ENCODE measurements around the gene FGGY. TPM values are rescaled to one million over a fixed set of nuclear protein-coding genes. Genes with fewer than 3 reads are reported as not detected.

FGGY gene
- total and polyA plus RNA-seq, 2 donors (not counting 3 experiments of a cell fraction or from before 2014, with no cell fraction given) = 5.6 to 6.4 TPM

- no peaks in the 10 kb centered on the region for H4K20me1 ChIP-seq (replicated peaks; ENCODE audit: control insufficient read depth, extremely low read depth, insufficient read depth, low read length)
- intact Hi-C loops (cut with micrococcal nuclease) = no loop called here
- no peaks in the 10 kb centered on the region for H3K9me3 ChIP-seq (replicated peaks; ENCODE audit: control insufficient read depth, insufficient read depth, low read length)
- no peak overlapping the region for H3K9ac ChIP-seq (replicated peaks; ENCODE audit: extremely low read depth, insufficient read depth, low read length)
- H3K27me3 ChIP-seq (ENCODE audit: control insufficient read depth in 2 of 2, insufficient read depth in 2 of 2, low read length in 2 of 2) = no peaks in the 10 kb centered on the region
- no TSS peak for BruUV-seq (replicated peaks)
- no peaks in the 10 kb centered on the region for H3K79me2 ChIP-seq (ENCODE audit: control insufficient read depth, insufficient read depth, low read length)
- H3K9me1 ChIP-seq (replicated peaks; ENCODE audit: control insufficient read depth, extremely low read depth, insufficient read depth, low read length) = no peaks in the 10 kb centered on the region
- H2AFZ ChIP-seq (ENCODE audit: low read depth, low read length) = no peak overlapping the region
- ChIA-PET CTCF (interaction anchor here (1.5 kb wide), 1 partner anchor 391 kb away, joined by 4 read pairs; no protein-coding TSS in a partner anchor), POLR2A (no interaction called here)
- no peak overlapping the region for H3K27ac ChIP-seq (ENCODE audit: insufficient read depth, low read depth, low read length)
- FAIRE-seq (no peak), DNase-seq (ENCODE audit: low read depth, low spot score) (no peak)
- H3K4me1 ChIP-seq (ENCODE audit: control insufficient read depth, extremely low read depth, insufficient read depth, low read length) = no peaks in the 10 kb centered on the region
- TF ChIP-seq GATA2 (IDR thresholded peaks at IDR 0.05; ENCODE audit: insufficient read depth, insufficient read length, low read depth, low read length) (no peak), MAX (IDR thresholded peaks at IDR 0.05; ENCODE audit: insufficient read depth, insufficient read length) (no peak), CTCF (IDR thresholded peaks at IDR 0.05; ENCODE audit: extremely low read depth in 1 of 2, insufficient read depth in 1 of 2, low read depth in 1 of 2, low read length in 2 of 2) (no peak), MYC (IDR thresholded peaks at IDR 0.05; ENCODE audit: low read depth, low read length) (no peak), POLR2AphosphoS5 (IDR thresholded peaks at IDR 0.05; ENCODE audit: insufficient read depth, low read depth, low read length) (no peak), EZH2 (IDR thresholded peaks at IDR 0.05; ENCODE audit: borderline replicate concordance, low read depth, low read length, severe bottlenecking) (no peak), JUN (IDR thresholded peaks at IDR 0.05; ENCODE audit: borderline replicate concordance, insufficient read depth, insufficient read length, low read depth) (no peak)
- no peaks in the 10 kb centered on the region for H3K36me3 ChIP-seq (ENCODE audit: control insufficient read depth in 2 of 2, extremely low read depth in 1 of 2, insufficient read depth in 2 of 2, low read length in 2 of 2)
- no peak overlapping the region for H3K4me2 ChIP-seq (ENCODE audit: insufficient read depth, low read length)
- no peak overlapping the region for H3K4me3 ChIP-seq (replicated peaks in 1 of 3; ENCODE audit: insufficient read depth in 1 of 3, low read depth in 1 of 3, low read length in 3 of 3)
- dilution Hi-C loops (cut with MboI; ENCODE audit: extremely low pct_ligation_motif_present, low sequenced_read_pairs) = no loop called here
These were observed 71.2 kb downstream of the FGGY start for GRCh38 chr1:59368008-59368670.

Data from endothelial cell of umbilical vein (primary cell).